ENCODE data around the gene EME1.

EME1 gene

GRCh38 chr17:50364061-50364458, 9.0 kb upstream of the EME1 start:
- no peak for TF ChIP-seq ZC3H10 (CRISPR knock-in tag; IDR thresholded peaks at IDR 0.05)
- TF ChIP-seq BACH2 (CRISPR knock-in tag; IDR thresholded peaks at IDR 0.05; ENCODE audit: borderline replicate concordance), result no peak
- TF ChIP-seq ZNF565 (CRISPR knock-in tag; conservative IDR thresholded peaks at IDR 0.05; ENCODE audit: low read depth), result no peak
- no peak for TF ChIP-seq ESRRG (CRISPR knock-in tag; IDR thresholded peaks at IDR 0.05)
- TF ChIP-seq, protein P1, sequence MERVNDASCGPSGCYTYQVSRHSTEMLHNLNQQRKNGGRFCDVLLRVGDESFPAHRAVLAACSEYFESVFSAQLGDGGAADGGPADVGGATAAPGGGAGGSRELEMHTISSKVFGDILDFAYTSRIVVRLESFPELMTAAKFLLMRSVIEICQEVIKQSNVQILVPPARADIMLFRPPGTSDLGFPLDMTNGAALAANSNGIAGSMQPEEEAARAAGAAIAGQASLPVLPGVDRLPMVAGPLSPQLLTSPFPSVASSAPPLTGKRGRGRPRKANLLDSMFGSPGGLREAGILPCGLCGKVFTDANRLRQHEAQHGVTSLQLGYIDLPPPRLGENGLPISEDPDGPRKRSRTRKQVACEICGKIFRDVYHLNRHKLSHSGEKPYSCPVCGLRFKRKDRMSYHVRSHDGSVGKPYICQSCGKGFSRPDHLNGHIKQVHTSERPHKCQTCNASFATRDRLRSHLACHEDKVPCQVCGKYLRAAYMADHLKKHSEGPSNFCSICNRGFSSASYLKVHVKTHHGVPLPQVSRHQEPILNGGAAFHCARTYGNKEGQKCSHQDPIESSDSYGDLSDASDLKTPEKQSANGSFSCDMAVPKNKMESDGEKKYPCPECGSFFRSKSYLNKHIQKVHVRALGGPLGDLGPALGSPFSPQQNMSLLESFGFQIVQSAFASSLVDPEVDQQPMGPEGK (CRISPR knock-in tag; IDR thresholded peaks at IDR 0.05; ENCODE audit: borderline replicate concordance), result no peak
- no peak for TF ChIP-seq ZNF8 (CRISPR knock-in tag; IDR thresholded peaks at IDR 0.05)
- TF ChIP-seq, protein P2, sequence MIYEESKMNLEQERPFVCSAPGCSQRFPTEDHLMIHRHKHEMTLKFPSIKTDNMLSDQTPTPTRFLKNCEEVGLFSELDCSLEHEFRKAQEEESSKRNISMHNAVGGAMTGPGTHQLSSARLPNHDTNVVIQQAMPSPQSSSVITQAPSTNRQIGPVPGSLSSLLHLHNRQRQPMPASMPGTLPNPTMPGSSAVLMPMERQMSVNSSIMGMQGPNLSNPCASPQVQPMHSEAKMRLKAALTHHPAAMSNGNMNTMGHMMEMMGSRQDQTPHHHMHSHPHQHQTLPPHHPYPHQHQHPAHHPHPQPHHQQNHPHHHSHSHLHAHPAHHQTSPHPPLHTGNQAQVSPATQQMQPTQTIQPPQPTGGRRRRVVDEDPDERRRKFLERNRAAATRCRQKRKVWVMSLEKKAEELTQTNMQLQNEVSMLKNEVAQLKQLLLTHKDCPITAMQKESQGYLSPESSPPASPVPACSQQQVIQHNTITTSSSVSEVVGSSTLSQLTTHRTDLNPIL (CRISPR knock-in tag; IDR thresholded peaks at IDR 0.05; ENCODE audit: low read depth), result no peak
- no peak for TF ChIP-seq ARNTL (CRISPR knock-in tag; IDR thresholded peaks at IDR 0.05; ENCODE audit: borderline replicate concordance, low read depth)
- TF ChIP-seq ZFP3 (CRISPR knock-in tag; IDR thresholded peaks at IDR 0.05), result no peak
- TF ChIP-seq SNAI2 (CRISPR knock-in tag; IDR thresholded peaks at IDR 0.05), result no peak
- no peak for TF ChIP-seq ZNF70 (CRISPR knock-in tag; IDR thresholded peaks at IDR 0.05)
- no peak for TF ChIP-seq TSHZ2 (CRISPR knock-in tag; IDR thresholded peaks at IDR 0.05)
- peak; percentile 1 for ATAC-seq

DNA sequence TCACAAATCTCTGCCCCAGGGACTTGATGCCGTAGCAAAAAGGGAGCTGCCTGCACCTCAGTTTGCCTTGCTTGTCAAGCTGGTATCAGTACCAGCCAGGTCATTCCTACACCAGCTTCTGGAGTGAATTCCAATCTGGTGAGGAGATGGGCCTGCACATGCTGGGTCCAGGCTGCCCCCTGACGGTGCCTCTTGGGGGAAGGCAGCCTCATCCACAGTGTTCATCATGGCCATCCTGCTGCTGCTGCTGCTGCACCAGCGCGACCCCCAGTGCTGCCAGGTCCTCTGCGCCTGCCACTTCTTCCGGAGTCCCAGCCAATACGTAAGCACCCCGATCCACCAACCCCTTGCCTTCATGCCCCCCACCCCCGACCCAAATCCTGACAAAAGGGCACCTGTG, 8.3 kb upstream of the EME1 start:
- peak; percentile 76 for ATAC-seq
- no peak for TF ChIP-seq CSRNP3 (CRISPR knock-in tag; IDR thresholded peaks at IDR 0.05)
- TF ChIP-seq ESRRG (CRISPR knock-in tag; IDR thresholded peaks at IDR 0.05), result no peak
- TF ChIP-seq RARB (CRISPR knock-in tag; IDR thresholded peaks at IDR 0.05), result no peak

GRCh38 chr17:50365165-50365564, 7.9 kb upstream of the EME1 start:
- ATAC-seq, result no peak
- TF ChIP-seq TCF4 (CRISPR knock-in tag; IDR thresholded peaks at IDR 0.05; ENCODE audit: borderline replicate concordance) (no peak), CSDC2 (CRISPR knock-in tag; IDR thresholded peaks at IDR 0.05) (no peak), POU6F1 (CRISPR knock-in tag; IDR thresholded peaks at IDR 0.05; ENCODE audit: borderline replicate concordance, low read depth) (no peak), RARB (CRISPR knock-in tag; IDR thresholded peaks at IDR 0.05) (no peak), TOX (CRISPR knock-in tag; IDR thresholded peaks at IDR 0.05; ENCODE audit: borderline replicate concordance) (no peak)

- no peak for TF ChIP-seq ZC3H10 (CRISPR knock-in tag; IDR thresholded peaks at IDR 0.05)
- no peak for TF ChIP-seq ZNF565 (CRISPR knock-in tag; conservative IDR thresholded peaks at IDR 0.05; ENCODE audit: low read depth)
- no peak for TF ChIP-seq ISL1 (CRISPR knock-in tag; IDR thresholded peaks at IDR 0.05)
- no peak for TF ChIP-seq ARNTL (CRISPR knock-in tag; IDR thresholded peaks at IDR 0.05; ENCODE audit: borderline replicate concordance, low read depth)
- no peak for ATAC-seq
Observed at GRCh38 chr17:50365649-50366393, 7.2 kb upstream of the EME1 start.
